A673 (cell line): ENCODE results near the gene RNASEL. TPM values are rescaled to one million over a fixed set of nuclear protein-coding genes. Genes with fewer than 3 reads are reported as not detected.

Experiments used
- BruUV-seq: library from RNA; stranded (reverse); fragments of 400-500 nt; replicated peaks from 2 replicates; lab custom pipeline; 2021; lab: Mats Ljungman, UMichigan
- CTCF ChIA-PET: fragments of 300-600 bp; sonication (Branson Sonifier 250); formaldehyde crosslinking; loops from one replicate; lab custom pipeline; 2022; ENCODE audit warnings: antibody characterized with exemption; lab: Charles Lee
- POLR2A ChIA-PET: fragments of 300-600 bp; sonication (Branson Sonifier 250); formaldehyde crosslinking; loops from one replicate; lab custom pipeline; 2022; ENCODE audit warnings: antibody characterized with exemption; ENCODE audit not compliant: low non-redundant PET; lab: Charles Lee
- DNase-seq: peaks from one replicate; pipeline ENCODE4 v3.0.0-alpha.2; 2015; ENCODE audit warnings: low spot score
- H3K27ac ChIP-seq: fragments of 200-600 bp; sonication (generic); 2 replicates; pipeline ENCODE4 v1.5.1; 2016; ENCODE audit warnings: mixed run types, low read depth, mild to moderate bottlenecking, mixed read lengths, antibody characterized with exemption, low read length; ENCODE audit not compliant: poor library complexity, severe bottlenecking
- H3K27me3 ChIP-seq: fragments of 200-600 bp; sonication (generic); replicated peaks from 2 replicates; pipeline ENCODE4 v1.6.1; 2017; ENCODE audit warnings: mixed run types, low read depth, mild to moderate bottlenecking, mixed read lengths, antibody characterized with exemption, low read length; ENCODE audit not compliant: insufficient read depth, poor library complexity
- H3K36me3 ChIP-seq: fragments of 200-600 bp; sonication (generic); 2 replicates; pipeline ENCODE4 v1.6.1; 2016; ENCODE audit warnings: mixed run types, mild to moderate bottlenecking, mixed read lengths, antibody characterized with exemption, low read length; ENCODE audit not compliant: insufficient read depth, poor library complexity, severe bottlenecking
- H3K4me1 ChIP-seq: fragments of 200-600 bp; sonication (generic); 2 replicates; pipeline ENCODE4 v1.6.1; 2017; ENCODE audit warnings: mixed run types, mild to moderate bottlenecking, mixed read lengths, antibody characterized with exemption, low read length; ENCODE audit not compliant: insufficient read depth, poor library complexity, severe bottlenecking
- H3K4me3 ChIP-seq: fragments of 200-600 bp; sonication (generic); 2 replicates; pipeline ENCODE4 v1.5.1; 2016; ENCODE audit warnings: low read depth, mixed run types, mild to moderate bottlenecking, mixed read lengths, low read length; ENCODE audit not compliant: poor library complexity, severe bottlenecking
- H3K9me3 ChIP-seq: fragments of 200-600 bp; sonication (generic); 2 replicates; pipeline ENCODE4 v1.6.1; 2016; ENCODE audit warnings: mixed run types, low read depth, mild to moderate bottlenecking, mixed read lengths, antibody characterized with exemption, low read length; ENCODE audit not compliant: poor library complexity, severe bottlenecking
- CTCF ChIP-seq: fragments of 300-800, 200-600 bp; sonication (generic); conservative IDR thresholded peaks from 2 replicates; pipeline ENCODE4 v1.5.1; 2017; ENCODE audit warnings: low read depth, mild to moderate bottlenecking, antibody characterized with exemption, low read length, moderate library complexity, mixed read lengths
- EZH2 ChIP-seq: fragments of 200-600 bp; sonication (generic); IDR thresholded peaks from 2 replicates; pipeline ENCODE4 v1.6.1; 2017; ENCODE audit warnings: borderline replicate concordance, low read depth, mild to moderate bottlenecking, mixed read lengths, antibody characterized with exemption, low read length; ENCODE audit not compliant: poor library complexity, severe bottlenecking
- intact Hi-C: fragments of 100-400 bp; cut with micrococcal nuclease; formaldehyde crosslinking; loops from one replicate; pipeline ENCODE4 v1.10.0; 2022; ENCODE audit not compliant: unreplicated experiment
- total RNA-seq: library from RNA; stranded (reverse); gene quantifications from 2 replicates; pipeline ENCODE4 v1.2.3, GENCODE V29; 2021

RNASEL gene
- total RNA-seq, 1 experiment from 2014 or later: 3.2 TPM

- no TSS peak for BruUV-seq
- no peak for DNase-seq
- POLR2A ChIA-PET: no interaction called here
These were observed 63.7 kb downstream of the RNASEL start for GRCh38 chr1:182525342-182525741.

More at GRCh38 chr1:182525342-182525741, 63.7 kb downstream of the RNASEL start:
- intact Hi-C loops: no loop called here
- Histone ChIP-seq H3K36me3 (no peaks in the 10 kb centered on the region), H3K27me3 (peaks cover 26% of the 10 kb centered on the region), H3K27ac (no peak overlapping the region), H3K4me3 (no peak overlapping the region), H3K4me1 (no peaks in the 10 kb centered on the region), H3K9me3 (no peaks in the 10 kb centered on the region)
- CTCF ChIA-PET: no interaction called here
- no peak for TF ChIP-seq EZH2
- no peak for TF ChIP-seq CTCF

Other genes starting within 250 kb of the RNASEL start
- gene GLUL, start 197.5 kb downstream of the RNASEL start, total RNA-seq: 260 and 266 TPM in 2 replicates
- gene TEDDM1, start 188.6 kb downstream of the RNASEL start, total RNA-seq: not detected in 2 replicates
- gene RGSL1, start 139.1 kb downstream of the RNASEL start, total RNA-seq: not detected in 2 replicates
- gene RGS16, start 15.1 kb upstream of the RNASEL start, total RNA-seq: 22.1 and 23.1 TPM in 2 replicates
- not detected in 2 replicates for gene RGS8, start 95.3 kb upstream of the RNASEL start, total RNA-seq
- 5.3 and 6.9 TPM in 2 replicates for gene NPL, start 200.5 kb upstream of the RNASEL start, total RNA-seq